GM12892 (cell line): ENCODE results near the gene DNAH14.

ENCODE experiments used
- POLR2A ChIP-seq: IDR thresholded peaks from 2 replicates; pipeline ENCODE4 v1.6.1; 2011; ENCODE audit warnings: low read depth, low read length, control low read depth
- POLR2AphosphoS5 ChIP-seq: IDR thresholded peaks from 2 replicates; pipeline ENCODE4 v1.6.1; 2011; ENCODE audit warnings: low read depth, low read length, control low read depth

GRCh38 chr1:225418059-225418458 lies 488.6 kb downstream of the DNAH14 start:
- no peak for TF ChIP-seq POLR2A
- no peak for TF ChIP-seq POLR2AphosphoS5
